Astrocyte (in vitro differentiated cells and primary cell): ENCODE data around the gene MFF. TPM values are rescaled to one million over a fixed set of nuclear protein-coding genes. Genes with fewer than 3 reads are reported as not detected.

Source experiments
- DNase-seq: peaks from one replicate; pipeline ENCODE4 v3.0.0-alpha.2; 2010; ENCODE audit warnings: low read depth
- FAIRE-seq: peaks from 2 replicates; lab custom pipeline; 2011; peaks lifted over from hg19 to GRCh38; lab: Jason Lieb, UNC
- H2AFZ ChIP-seq: 2 replicates; pipeline ENCODE4 v1.6.0; 2012; ENCODE audit warnings: low read depth, low read length, inconsistent platforms
- H3K27ac ChIP-seq: 2 replicates; pipeline ENCODE4 v1.5.1; 2011; ENCODE audit warnings: low read depth, low read length, inconsistent platforms
- H3K27me3 ChIP-seq: 2 replicates; pipeline ENCODE4 v1.6.0; 2011; ENCODE audit warnings: low read length, inconsistent platforms; ENCODE audit not compliant: insufficient read depth
- H3K36me3 ChIP-seq: 2 replicates; pipeline ENCODE4 v1.5.1; 2011; ENCODE audit warnings: low read length, inconsistent platforms; ENCODE audit not compliant: insufficient read depth
- H3K4me1 ChIP-seq: 2 replicates; pipeline ENCODE4 v1.5.1; 2011; ENCODE audit warnings: low read length, inconsistent platforms; ENCODE audit not compliant: insufficient read depth
- H3K4me2 ChIP-seq: 2 replicates; pipeline ENCODE4 v1.6.0; 2012; ENCODE audit warnings: low read length, inconsistent platforms
- H3K4me3 ChIP-seq: 2 replicates; pipeline ENCODE4 v1.5.1; 2011; ENCODE audit warnings: low read depth, mild to moderate bottlenecking, low read length, inconsistent platforms; ENCODE audit not compliant: insufficient read depth
- H3K79me2 ChIP-seq: 2 replicates; pipeline ENCODE4 v1.6.0; 2012; ENCODE audit warnings: mild to moderate bottlenecking, low read length, inconsistent platforms; ENCODE audit not compliant: insufficient read depth
- H3K9ac ChIP-seq: 2 replicates; pipeline ENCODE4 v1.6.0; 2012; ENCODE audit warnings: mild to moderate bottlenecking, low read length, inconsistent platforms
- H3K9me3 ChIP-seq: 2 replicates; pipeline ENCODE4 v1.5.1; 2012; ENCODE audit warnings: low read depth, mild to moderate bottlenecking, low read length, inconsistent platforms; ENCODE audit not compliant: insufficient read depth
- H4K20me1 ChIP-seq: 2 replicates; pipeline ENCODE4 v1.6.0; 2012; ENCODE audit warnings: low read length, inconsistent platforms; ENCODE audit not compliant: insufficient read depth
- H3K27ac Mint-ChIP-seq: one replicate; pipeline ENCODE4 v1.8.0; 2021; ENCODE audit warnings: mild to moderate bottlenecking, mixed read lengths; ENCODE audit not compliant: unreplicated experiment
- H3K27me3 Mint-ChIP-seq: one replicate; pipeline ENCODE4 v1.8.0; 2021; ENCODE audit warnings: low read depth, mixed read lengths; ENCODE audit not compliant: unreplicated experiment
- H3K36me3 Mint-ChIP-seq: one replicate; pipeline ENCODE4 v1.8.0; 2021; ENCODE audit warnings: low read depth, mixed read lengths; ENCODE audit not compliant: unreplicated experiment
- H3K4me1 Mint-ChIP-seq: one replicate; pipeline ENCODE4 v1.8.0; 2021; ENCODE audit warnings: low read depth, mixed read lengths; ENCODE audit not compliant: unreplicated experiment
- H3K4me3 Mint-ChIP-seq: one replicate; pipeline ENCODE4 v1.8.0; 2021; ENCODE audit warnings: mild to moderate bottlenecking, moderate library complexity, mixed read lengths; ENCODE audit not compliant: unreplicated experiment
- H3K9me3 Mint-ChIP-seq: one replicate; pipeline ENCODE4 v1.8.0; 2021; ENCODE audit warnings: mild to moderate bottlenecking, mixed read lengths; ENCODE audit not compliant: unreplicated experiment
- EZH2 ChIP-seq: IDR thresholded peaks from 2 replicates; pipeline ENCODE4 v1.6.1; 2012; ENCODE audit warnings: mild to moderate bottlenecking, low read length, inconsistent platforms; ENCODE audit not compliant: insufficient read depth
- total RNA-seq: library from RNA; stranded (reverse); gene quantifications from 2 replicates; pipeline ENCODE4 v1.2.1, GENCODE V29; 2021
- TF ChIP-seq, protein P1 (sequence below): IDR thresholded peaks from 2 replicates; pipeline ENCODE4 v1.5.1; 2011; ENCODE audit warnings: low read depth, mild to moderate bottlenecking, inconsistent platforms, low read length, moderate library complexity; ENCODE audit not compliant: insufficient read depth

The MFF gene
- total RNA-seq, 1 donor from 2014 or later: 51.6 TPM

DNA sequence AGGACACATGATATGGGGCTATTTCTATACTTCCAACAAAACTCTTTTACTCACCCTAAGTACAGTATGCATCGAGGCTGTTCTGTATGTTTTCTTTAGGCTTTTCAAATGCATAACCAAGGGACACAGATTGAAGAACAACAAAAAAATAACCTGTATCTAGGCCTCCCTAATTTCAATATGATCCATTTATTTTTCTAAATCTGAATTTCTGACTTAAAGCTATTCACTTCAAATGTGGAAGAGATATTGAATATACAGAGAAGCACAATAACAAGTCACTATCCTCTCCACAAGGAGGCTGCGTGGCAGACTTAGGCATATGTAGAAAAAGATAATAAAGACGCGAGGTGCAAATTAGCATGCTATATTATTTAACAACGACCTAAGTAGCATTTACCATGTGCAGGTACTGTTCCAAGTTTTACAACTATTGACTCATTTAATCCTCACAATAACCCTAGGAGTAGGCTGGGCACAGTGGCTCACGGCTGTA is 39.3 kb upstream of the MFF start:
- Histone ChIP-seq H2AFZ (no peak overlapping the region), H3K9ac (no peak overlapping the region), H3K4me2 (no peak overlapping the region), H3K36me3 (no peaks in the 10 kb centered on the region), H3K4me3 (no peak overlapping the region), H3K79me2 (no peaks in the 10 kb centered on the region), H3K27me3 (no peaks in the 10 kb centered on the region), H3K9me3 (no peaks in the 10 kb centered on the region), H3K27ac (no peak overlapping the region), H4K20me1 (no peaks in the 10 kb centered on the region), H3K4me1 (no peaks in the 10 kb centered on the region)
- H3K27me3 Mint-ChIP-seq: no peaks in the 10 kb centered on the region
- H3K36me3 Mint-ChIP-seq: no peaks in the 10 kb centered on the region
- H3K4me1 Mint-ChIP-seq: no peaks in the 10 kb centered on the region
- no peak for FAIRE-seq
- TF ChIP-seq, protein P1, sequence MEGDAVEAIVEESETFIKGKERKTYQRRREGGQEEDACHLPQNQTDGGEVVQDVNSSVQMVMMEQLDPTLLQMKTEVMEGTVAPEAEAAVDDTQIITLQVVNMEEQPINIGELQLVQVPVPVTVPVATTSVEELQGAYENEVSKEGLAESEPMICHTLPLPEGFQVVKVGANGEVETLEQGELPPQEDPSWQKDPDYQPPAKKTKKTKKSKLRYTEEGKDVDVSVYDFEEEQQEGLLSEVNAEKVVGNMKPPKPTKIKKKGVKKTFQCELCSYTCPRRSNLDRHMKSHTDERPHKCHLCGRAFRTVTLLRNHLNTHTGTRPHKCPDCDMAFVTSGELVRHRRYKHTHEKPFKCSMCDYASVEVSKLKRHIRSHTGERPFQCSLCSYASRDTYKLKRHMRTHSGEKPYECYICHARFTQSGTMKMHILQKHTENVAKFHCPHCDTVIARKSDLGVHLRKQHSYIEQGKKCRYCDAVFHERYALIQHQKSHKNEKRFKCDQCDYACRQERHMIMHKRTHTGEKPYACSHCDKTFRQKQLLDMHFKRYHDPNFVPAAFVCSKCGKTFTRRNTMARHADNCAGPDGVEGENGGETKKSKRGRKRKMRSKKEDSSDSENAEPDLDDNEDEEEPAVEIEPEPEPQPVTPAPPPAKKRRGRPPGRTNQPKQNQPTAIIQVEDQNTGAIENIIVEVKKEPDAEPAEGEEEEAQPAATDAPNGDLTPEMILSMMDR: no peak
- no peak for TF ChIP-seq EZH2
- H3K4me3 Mint-ChIP-seq: no peak overlapping the region
- no peak for DNase-seq
- H3K9me3 Mint-ChIP-seq: no peaks in the 10 kb centered on the region
- H3K27ac Mint-ChIP-seq: no peak overlapping the region

DNA sequence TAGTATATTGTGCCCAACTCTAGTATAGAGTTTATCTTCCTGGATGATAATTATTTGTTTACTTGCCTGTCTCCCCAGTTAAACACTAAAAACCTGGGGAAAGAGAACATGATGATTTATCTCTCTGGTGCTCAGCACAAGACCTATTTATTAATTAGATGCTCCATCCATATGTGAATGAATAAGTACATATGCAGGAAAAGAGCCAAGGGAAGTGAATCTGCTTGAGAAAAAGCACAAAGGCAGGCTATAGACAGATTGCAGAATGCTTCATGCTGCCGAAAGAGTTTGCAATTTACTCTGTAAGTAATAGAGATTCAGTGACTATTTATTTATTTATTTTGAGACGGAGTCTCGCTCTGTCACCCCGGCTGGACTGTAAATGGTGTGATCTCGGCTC is 37.3 kb upstream of the MFF start:
- no peaks in the 10 kb centered on the region for H4K20me1 ChIP-seq
- H3K27ac ChIP-seq: no peak overlapping the region
- no peaks in the 10 kb centered on the region for H3K9me3 ChIP-seq
- TF ChIP-seq, protein P1: no peak
- TF ChIP-seq EZH2: no peak
- Mint-ChIP-seq H3K4me3 (no peak overlapping the region), H3K27me3 (no peaks in the 10 kb centered on the region), H3K9me3 (no peaks in the 10 kb centered on the region), H3K4me1 (no peaks in the 10 kb centered on the region), H3K36me3 (no peaks in the 10 kb centered on the region), H3K27ac (no peak overlapping the region)
- H3K27me3 ChIP-seq: no peaks in the 10 kb centered on the region
- H3K4me2 ChIP-seq: no peak overlapping the region
- no peak overlapping the region for H3K9ac ChIP-seq
- FAIRE-seq: no peak
- H3K4me3 ChIP-seq: no peak overlapping the region
- no peaks in the 10 kb centered on the region for H3K79me2 ChIP-seq
- H3K36me3 ChIP-seq: no peaks in the 10 kb centered on the region
- H2AFZ ChIP-seq: no peak overlapping the region
- DNase-seq: no peak
- H3K4me1 ChIP-seq: no peaks in the 10 kb centered on the region

DNA sequence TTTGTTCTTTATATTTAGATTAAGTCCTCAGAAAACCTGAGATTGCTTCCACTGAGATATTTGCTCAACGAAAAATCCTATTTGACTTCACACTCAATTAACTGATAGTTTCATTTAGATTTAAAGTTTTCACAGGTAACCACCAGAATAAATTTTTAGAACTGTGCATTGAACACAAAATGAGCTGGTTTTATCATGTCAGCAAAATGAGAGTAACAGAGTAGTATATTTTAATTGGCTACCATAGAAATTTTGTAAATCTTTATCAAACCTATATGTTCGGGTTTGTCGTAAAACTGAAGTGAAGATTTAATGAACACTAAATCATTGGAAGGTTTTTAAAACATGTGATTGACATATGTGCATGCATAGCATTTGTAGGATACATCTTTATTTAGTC is 32.7 kb upstream of the MFF start:
- TF ChIP-seq, protein P1: no peak
- TF ChIP-seq EZH2: no peak
- Histone ChIP-seq H3K79me2 (no peaks in the 10 kb centered on the region), H3K27ac (no peak overlapping the region), H3K4me2 (no peak overlapping the region), H2AFZ (no peak overlapping the region), H3K4me3 (no peak overlapping the region), H3K9ac (no peak overlapping the region), H3K27me3 (no peaks in the 10 kb centered on the region), H3K4me1 (no peaks in the 10 kb centered on the region), H3K36me3 (no peaks in the 10 kb centered on the region), H3K9me3 (no peaks in the 10 kb centered on the region), H4K20me1 (no peaks in the 10 kb centered on the region)
- no peak for FAIRE-seq
- no peaks in the 10 kb centered on the region for H3K9me3 Mint-ChIP-seq
- H3K4me3 Mint-ChIP-seq: no peak overlapping the region
- no peak overlapping the region for H3K27ac Mint-ChIP-seq
- H3K27me3 Mint-ChIP-seq: no peaks in the 10 kb centered on the region
- DNase-seq: no peak
- H3K4me1 Mint-ChIP-seq: no peaks in the 10 kb centered on the region
- H3K36me3 Mint-ChIP-seq: no peaks in the 10 kb centered on the region
